Adrenal gland (tissue), 5 donors: ENCODE measurements around the gene CEBPZ.

Experiments used
- CTCF ChIP-seq, 6 experiments: fragments of 450-650 bp in 4 of 6; fragments of 200-600 bp in 2 of 6; sonication (generic) in 1 of 6; IDR thresholded peaks; 1 replicate in 5 of 6; 2 replicates in 1 of 6; pipeline versions ENCODE4 v1.5.1 to v1.8.0; 2016 to 2021; ENCODE audit warnings: antibody characterized with exemption in 6 of 6, mild to moderate bottlenecking in 2 of 6, moderate library complexity in 1 of 6
- POLR2A ChIP-seq, 2 donors: fragments of 450-650 bp; IDR thresholded peaks; one replicate each; pipeline ENCODE4 v1.6.1; 2017; ENCODE audit warnings: antibody characterized with exemption in 2 of 2, mild to moderate bottlenecking in 2 of 2, moderate library complexity in 1 of 2
- donor health status: DM: no; HTN: no; CAD: no.

GRCh38 chr2:37274359-37274965 lies 43.1 kb upstream of the CEBPZ start:
- TF ChIP-seq CTCF (IDR thresholded peaks at IDR 0.05) = no peak
- TF ChIP-seq POLR2A (IDR thresholded peaks at IDR 0.05) = no peak
